Pons (tissue), 1 donor: ENCODE data around the gene NPNT.

ENCODE experiments used
- DNase-seq: peaks from one replicate; pipeline ENCODE4 v3.0.0-alpha.2; 2016; ENCODE audit warnings: low spot score

Gene NPNT

DNA sequence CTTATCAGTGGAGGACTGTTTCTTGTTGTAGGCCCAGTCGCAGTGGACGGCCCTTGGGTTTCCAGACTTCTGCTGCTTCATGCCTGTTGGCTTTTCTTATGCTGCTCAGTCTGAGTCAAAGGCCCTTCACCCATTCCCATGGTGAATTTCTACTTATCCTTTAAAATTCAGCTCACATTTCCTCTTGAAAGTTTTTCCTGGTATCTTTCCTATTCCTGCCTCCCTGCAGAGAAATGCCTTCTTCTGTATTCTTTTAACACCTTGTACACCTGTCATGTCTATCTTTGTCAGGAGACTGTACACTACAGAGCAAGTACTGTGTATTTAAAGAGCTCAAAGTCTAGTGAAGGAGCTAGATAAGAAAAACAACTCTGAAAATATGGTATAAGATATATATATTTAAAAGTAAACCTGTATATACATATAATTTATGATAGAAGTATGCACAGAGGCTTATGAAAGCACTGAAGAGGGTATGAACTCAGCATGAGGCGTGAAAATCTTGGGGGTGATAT lies 22.0 kb downstream of the NPNT start:
- no peak for DNase-seq

DNA sequence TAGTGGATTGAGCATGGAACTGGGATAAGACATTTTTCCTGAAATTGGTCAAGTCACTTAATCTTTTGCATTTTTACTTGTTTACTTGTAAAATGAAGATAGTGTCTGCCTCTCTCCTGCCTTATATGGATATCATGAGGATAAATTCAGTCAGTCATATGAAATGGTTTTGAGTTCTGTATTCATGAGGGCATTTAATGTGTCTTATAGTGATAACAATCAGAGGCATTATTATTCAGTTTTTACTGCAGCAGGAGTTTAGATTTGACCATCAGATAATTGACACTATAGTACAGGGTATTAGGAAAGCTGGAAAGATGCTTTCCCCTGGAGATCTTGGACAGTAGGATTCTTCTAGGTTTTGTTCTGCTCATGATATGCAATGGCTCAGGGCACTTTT lies 26.0 kb downstream of the NPNT start:
- no peak for DNase-seq

DNA sequence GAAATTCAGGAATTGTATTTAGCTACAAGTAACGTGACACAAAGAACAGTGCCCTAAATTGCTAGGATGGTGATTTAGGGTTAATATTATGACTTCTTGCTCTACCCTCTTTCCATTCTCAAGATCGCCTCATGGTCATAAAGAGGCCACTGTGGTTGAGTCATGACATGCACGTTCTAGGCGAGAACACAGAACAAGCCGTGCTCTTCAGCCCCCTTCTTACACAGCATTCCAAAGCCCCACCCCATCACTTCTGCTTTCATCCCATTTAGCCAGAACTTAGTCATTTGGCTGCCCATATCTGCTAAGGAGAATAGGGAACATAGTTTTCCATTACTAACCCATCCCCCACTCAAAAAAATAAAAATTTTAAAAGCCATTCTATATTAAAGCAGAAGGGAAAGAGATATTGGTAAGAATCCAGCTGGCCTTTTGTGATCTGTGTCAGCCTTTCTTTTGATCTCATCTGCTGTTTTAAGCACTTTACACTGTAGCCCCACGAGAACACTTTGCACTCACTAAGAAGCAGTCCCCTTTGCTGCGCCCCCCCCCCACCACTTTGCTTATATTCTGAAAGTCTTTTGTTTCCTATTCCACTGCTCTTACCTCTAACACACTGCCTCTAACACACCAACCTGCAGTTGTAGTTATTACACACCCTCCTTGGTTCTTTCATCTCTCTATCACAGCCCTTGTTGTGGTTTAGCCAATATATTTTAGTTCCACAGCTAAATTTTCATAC lies 28.4 kb downstream of the NPNT start:
- no peak for DNase-seq

DNA sequence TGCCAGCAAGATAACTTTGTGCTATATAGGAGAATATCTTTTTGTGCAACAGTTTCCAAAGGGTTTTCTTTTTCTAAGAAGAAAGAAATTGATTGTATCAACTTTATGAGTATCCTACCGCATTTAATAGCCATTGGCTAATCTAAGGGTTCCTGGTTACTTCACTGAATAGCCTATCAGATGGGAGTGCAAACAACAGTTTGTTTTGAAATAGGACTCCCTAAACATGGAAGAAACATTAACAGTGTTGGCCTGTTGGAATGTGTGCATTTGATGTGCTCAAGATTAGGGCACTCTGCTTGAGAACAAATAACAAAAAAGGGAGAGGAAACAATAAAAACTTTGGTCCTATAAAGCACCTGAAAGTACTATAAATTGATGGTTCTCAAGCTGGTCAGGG lies 29.1 kb downstream of the NPNT start:
- DNase-seq = no peak

DNA sequence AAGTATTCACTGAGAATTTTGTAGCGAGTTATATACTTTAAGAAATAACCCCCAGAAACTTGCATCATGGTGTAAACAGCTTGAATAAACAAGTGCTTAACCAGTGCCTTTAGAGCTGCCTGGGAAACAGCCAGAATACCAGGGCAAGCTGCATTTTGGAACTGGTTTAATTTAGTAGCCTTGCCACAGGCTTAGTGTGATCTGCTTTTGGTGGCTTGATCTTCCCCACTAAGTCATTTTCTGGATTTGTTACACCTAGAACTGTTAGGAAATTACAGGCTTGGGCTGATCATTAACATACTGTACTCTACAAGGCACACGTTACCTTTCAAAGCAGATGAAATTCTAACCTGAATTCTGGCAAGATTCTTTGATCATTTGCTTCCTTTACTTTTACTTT lies 35.4 kb downstream of the NPNT start:
- DNase-seq = no peak

DNA sequence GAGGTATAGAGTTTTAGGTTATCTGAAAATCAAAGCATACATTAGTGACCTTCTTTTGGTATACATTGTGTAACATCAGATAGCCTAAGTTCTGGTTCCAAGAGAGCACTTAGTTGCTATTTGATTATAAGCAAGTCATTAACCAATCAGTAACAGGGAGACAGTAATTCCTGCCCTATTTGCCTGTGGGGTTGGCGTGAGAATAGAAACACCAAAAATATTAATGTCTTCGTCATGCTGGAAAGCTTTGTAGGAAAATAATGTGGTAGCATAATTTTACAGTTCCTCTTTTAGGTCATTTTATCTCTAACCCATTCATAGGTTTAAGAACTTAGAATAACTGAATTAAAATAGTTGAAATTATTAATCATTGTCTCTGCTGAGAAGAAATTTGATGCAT lies 37.8 kb downstream of the NPNT start:
- no peak for DNase-seq

DNA sequence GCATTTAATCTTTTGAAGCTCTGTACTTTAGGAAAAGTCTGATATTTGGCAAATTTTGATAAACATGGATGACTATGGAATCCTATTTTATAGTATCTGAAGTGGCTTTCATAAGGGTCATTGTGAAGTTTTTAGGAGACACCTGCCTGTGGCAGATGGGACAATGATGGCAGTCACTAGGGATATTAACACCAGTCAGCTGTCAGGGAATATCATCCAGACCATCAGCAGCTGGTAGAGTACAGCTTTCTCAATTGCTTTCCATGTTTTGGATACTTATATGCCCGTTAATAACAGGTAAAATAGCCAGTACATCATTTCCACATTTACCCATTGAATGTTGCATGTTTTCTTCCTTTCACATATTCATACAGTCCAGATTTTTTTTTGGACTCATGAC lies 39.1 kb downstream of the NPNT start:
- DNase-seq = no peak

DNA sequence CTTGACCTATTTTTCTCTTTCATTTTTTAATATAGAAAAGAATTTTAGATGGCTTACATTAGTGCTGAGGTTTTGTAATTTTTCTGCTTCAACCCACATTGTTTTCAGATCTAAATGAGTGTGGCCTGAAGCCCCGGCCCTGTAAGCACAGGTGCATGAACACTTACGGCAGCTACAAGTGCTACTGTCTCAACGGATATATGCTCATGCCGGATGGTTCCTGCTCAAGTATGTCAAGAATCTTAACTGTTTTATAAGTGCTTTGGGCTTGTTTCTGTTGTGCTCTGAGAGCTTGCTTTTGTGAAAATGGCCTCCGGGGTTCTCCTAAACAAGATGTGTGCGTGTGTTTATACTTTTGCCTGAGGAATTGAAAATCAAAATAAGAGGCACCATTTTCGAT lies 41.6 kb downstream of the NPNT start:
- DNase-seq = no peak

DNA sequence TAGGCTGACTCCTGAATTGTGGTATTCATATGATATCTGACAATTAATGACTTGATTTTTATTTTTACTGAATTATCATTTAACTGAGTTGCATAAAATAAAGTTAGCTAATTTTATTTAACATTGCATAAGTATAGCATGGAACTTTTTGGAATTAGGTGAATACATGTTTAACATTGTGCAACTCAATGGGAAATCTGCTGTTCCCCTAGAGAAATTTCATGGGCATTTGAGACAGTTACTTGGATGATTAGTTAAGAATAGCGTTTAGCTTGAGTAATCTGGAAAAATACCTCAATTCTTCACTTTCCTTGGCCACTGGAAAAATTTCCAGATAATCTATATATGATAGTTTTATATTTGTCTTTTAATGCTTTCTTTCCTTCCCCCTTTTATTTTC lies 42.5 kb downstream of the NPNT start:
- no peak for DNase-seq

DNA sequence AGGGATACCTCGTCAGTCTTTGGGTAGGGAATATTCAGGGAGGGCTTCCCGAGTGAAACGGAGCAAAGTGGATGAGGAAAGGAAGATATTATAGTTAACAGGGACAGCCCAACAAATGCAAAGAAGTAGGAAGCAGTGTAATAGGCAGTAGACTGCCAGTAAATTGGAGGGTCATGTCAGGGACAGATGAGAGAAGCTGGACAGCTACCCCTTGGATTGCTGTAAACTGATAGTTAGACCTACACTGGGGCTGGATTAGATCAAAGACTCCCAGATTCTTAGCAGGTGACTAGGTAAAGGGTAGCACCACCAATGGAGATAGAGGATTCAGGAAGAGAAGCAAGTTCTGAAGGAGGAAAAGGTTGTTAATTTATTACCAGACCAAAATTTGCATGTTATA lies 48.0 kb downstream of the NPNT start:
- no peak for DNase-seq

DNA sequence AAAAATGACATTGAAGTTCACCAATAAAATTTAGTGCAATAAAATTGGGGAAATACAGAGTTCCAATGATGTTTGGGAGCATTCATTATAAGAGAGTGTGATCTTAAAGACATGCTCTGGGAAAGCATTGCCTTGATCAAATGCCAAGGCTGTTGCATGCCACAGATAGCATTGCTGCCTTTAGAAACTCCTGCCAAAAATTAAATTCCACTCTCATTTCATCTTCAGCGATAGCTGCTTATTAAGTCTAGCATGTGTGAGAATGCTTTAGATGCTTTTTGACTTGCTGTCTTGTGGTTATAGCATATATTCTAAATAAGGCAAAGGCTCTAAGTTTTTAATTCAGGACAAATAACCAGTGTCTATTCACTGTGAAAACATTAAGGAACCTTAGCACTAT lies 49.3 kb downstream of the NPNT start:
- DNase-seq = no peak

DNA sequence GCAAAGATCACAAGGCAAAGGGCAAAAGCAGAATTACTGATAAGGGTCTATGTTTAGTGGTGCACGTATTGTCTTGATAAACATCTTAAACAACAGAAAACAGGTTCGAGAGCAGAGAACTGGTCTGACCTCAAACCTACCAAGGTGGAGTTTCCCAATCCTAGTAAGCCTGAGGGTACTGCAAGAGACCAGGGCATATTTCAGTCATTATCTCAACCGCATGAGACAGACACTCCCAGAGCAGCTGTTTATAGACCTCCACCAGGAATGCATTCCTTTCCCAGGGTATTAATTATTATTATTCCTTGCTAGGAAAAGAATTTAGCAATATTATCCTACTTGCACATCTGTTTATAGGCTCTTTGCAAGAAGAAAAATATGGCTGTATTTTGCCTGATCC lies 51.5 kb downstream of the NPNT start:
- no peak for DNase-seq

DNA sequence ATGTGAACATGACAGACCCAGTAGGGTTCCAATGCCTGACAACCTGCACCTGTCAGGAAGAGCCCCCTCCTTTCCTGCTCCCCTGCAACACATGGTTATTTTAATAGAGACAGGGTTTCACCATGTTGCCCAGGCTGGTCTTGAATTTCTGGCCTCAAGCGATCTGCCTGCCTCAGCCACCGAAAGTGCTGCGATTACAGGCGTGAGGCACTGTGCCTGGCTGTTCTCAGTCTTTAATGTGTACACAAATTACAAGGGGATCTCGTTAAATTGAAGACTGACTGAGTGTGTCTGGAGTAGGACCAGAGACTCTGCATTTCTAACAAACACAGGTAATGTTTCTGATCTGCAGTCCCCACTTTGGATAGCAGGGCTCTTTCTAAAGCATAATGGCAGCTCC lies 55.4 kb downstream of the NPNT start:
- DNase-seq = no peak

DNA sequence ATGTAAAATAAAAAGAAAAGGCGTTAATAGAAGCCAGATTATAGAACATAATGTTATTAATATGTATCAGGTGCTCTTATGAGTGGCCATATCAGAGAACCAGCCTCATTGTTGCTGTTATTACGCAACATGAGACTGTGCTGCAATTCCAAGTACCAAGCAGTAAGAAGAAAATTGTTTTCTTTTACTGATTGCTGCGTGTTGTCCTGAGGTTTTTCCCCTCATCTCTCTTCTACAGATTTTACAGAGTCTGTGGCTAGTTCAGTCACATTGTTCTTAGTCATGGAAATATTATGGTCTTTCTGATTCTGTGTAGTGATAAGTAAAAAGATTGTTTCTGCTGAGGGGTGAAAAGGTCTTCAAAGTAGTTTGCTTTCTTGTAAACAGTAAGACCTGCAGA lies 55.9 kb downstream of the NPNT start:
- no peak for DNase-seq

DNA sequence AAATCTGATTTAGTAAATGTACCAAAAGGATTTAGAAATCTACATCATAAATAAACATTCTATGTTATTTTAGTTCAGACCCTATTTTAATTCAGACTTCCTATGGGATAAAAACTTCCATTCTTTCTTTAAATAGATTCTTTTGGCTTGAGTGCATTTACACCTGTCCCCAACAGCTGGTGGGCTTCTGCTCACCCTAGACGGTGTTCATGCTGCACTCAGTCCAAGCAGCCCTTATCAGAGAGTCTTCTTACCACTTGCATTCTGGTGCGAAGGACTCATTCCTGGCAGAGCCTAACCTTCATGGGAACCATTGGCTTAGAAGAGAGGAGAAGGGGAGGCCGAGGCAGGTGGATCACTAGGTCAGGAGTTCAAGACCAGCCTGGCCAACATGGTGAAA lies 57.3 kb downstream of the NPNT start:
- no peak for DNase-seq

DNA sequence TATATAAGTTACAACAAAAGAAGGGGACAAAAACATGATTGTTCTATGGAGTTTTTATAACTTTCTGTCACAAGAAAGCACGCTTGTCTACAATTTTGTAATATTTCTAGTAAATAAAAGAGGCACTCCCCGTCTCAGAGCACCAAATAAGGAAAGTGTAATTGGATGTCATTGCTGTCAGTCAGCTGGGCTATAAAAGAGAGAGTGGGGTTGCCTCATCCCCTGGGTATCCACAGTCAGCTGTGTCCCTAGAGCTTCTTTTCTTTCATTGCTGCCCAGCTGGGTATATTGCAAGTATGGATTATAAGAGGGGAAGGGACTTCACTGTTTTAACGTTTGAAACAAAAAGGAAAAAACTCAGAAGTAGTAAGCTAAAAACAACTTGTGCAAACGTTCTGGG lies 61.3 kb downstream of the NPNT start:
- no peak for DNase-seq

DNA sequence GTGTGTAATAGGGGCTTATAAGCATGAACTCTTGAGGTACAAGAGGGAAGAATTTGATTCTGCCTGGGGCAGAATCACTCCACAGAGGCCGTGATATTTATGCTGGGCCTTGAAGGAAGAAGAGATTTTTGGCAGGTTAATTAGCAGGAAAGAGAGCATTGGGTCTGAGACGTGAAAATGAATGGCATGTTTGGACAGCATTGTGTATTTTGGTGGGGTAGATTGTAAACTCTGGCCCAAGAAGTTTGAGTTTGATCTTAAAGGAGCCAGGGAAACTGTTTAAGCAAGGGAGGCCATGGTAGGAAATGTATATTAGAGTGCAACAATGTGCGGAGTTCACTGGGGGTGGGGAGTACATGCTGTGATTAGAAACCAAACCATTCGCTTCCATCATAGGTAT lies 62.4 kb downstream of the NPNT start:
- no peak for DNase-seq

DNA sequence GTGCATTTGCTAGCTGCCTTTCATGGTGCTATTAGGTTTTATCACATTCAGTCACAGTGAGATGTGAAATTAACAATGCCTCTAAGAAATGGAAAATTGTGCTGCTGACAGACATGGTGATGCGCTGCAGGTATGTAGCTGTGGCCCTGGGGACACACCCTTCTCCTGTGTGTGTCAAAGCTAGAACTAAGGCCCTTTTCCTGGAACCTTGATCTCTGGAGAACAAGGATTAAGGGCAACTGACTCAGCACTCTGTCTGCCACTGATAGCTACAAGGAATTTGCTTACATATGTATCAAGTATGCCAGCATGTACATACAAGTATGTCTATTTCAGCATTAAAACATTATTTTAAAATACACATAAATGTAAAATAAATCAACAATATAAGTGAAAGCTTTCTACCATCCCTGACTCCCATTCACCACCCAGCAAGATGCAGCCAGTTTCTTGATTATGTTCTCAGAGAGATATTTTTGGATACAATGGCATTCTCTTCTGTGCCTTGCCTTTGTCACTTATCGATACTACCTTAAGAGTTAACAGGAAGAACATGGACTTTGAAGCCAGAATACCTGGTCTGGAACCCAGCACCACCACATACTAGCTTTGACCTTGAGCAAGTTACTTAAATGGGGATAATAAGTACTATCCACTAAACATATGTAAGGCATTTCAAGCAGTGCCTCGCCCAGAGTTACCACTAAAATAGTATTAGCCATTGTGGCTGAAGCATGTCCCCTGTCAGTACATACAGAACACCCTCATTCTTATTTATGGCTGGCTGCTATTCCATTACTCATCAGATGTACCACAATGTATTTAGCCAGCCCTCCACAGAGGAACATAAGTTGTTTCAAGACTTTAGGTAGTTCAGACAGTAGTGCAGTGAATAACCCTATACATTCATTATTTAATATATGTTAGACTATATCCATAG lies 68.5 kb downstream of the NPNT start:
- no peak for DNase-seq

DNA sequence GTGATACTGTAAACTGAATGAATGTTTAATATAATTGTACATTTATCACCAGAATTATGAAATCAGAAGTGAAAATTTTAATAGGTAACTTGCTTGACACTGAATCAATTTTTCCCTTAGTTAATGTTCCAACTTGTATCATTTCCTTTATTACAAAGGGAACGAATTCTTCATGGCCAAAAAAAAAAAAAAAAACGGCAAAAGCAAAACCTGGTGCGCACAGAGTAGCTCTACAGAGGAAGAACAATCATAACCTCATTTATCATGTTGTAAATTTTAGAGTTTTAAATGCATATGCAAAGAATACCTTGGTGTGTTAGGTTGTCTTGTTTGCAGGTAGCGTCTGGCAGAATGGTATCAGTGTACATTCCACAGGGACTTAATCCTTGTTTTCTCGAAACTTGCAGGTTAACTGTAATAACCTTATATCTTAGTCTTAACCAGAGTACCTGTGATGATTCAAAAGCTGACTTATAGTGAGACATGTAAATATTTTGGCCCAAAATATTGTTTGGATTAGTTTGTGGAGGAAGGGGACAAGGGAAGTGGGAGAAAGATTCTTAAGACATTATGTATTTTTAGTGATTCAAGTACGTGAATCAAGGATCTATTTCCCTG lies 70.0 kb downstream of the NPNT start:
- DNase-seq = no peak

DNA sequence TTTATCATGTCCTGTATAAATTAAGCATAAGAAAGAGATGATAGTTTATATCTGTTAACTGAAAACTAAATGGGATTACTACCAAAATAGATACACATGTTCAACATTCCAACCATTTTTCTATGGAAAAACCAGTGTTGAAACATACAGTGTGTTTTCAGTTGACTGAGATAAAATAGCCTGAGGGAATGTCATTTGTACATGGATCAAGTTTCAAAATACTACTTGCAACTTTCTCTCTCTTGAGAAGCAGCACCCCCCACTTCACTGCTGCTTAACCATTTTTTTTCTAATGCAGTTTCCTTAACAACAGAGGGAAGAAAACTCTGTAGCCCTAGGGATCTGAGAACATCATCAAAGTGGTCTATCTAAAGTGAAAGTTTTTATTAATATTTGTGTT lies 70.8 kb downstream of the NPNT start:
- DNase-seq = no peak

DNA sequence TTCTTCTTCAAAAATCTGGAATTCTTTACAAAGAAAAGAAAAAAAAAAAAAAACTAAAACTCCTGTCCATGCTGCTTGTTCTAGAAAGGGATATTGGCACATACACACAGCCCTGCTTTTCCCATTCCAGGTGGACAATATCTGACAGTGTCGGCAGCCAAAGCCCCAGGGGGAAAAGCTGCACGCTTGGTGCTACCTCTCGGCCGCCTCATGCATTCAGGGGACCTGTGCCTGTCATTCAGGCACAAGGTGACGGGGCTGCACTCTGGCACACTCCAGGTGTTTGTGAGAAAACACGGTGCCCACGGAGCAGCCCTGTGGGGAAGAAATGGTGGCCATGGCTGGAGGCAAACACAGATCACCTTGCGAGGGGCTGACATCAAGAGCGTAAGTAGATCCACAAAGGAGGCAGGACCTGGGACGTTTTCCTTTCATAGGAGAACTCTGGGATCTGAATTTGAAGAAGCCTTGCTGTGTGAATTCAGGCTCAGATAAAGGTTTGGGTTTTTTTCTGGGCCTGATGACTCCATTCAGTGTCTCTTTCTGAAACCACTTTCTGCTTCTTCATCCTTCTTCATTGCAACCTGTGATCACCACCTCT lies 71.9 kb downstream of the NPNT start:
- DNase-seq = no peak

DNA sequence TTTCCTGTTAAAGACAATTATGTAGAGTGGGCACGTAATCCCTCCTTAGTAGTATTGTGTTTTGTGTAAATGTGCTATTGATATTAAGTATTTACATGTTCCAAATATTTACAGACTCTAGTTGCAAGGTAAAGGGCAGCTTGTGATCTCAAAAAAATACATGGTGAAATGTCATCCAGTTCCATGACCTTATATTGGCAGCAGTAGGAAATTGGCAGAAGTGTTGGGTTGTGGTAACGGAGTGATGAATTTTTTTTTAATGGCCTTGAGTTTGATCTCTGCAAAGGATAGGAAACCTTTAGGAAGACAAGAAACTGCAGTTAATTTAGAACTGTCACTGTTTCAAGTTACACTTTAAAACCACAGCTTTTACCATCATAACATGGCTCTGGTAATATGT lies 74.3 kb downstream of the NPNT start:
- no peak for DNase-seq
